Stimulated activated CD4-positive, alpha-beta T cell treated with anti-CD3 and anti-CD28 coated beads, Interleukin-15, amount 100 ng/mL, for 24 hours (primary cell): ENCODE measurements around the gene MEPCE.
"Not testable (repeated sequence)": the region's sequence is repeated elsewhere in the genome, so short reads cannot be mapped to it uniquely, and the experiment has no call there.

Source experiments
- DNase-seq: peaks from one replicate; pipeline ENCODE4 v3.0.0-alpha.2; 2020

Gene MEPCE

DNA sequence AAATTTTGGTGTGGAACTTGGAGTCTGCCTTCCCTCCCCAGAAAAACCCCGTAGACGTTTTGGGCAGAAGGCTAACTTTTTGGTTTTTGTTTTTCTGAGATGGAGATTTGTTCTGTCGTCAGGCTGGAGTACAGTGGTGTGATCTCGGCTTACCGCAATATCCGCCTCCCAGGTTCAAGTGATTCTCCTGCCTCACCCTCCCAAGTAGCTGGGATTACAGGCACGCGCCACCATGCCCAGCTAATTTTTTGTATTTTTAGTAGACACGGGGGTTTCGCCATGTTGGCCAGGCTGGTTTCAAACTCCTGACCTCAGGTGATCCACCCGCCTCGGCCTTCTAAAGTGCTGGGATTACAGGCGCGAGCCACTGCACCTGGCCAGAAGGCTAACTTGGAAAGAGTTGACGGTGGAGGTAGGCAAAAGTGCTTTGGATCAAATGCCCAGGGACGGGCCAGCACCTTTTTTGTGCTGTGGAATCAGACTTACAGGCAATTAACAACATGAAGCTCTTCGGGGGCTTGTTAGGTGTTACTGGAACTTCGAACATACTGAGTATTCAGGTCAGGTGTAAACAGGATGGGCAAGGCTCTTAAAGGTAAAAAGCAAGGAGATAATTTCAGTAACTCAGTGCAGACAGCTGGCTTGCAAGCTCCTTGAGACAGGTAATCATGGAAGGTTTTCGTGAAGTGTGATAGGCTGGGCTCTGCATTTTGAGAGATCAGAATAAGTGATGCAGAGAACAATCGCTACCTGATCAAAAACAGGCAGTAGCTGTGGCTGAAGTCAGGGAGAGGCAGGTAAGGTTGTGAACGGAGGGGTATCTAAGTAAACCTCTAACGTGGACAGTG is 4.9 kb downstream of the MEPCE start:
- no peak for DNase-seq

DNA sequence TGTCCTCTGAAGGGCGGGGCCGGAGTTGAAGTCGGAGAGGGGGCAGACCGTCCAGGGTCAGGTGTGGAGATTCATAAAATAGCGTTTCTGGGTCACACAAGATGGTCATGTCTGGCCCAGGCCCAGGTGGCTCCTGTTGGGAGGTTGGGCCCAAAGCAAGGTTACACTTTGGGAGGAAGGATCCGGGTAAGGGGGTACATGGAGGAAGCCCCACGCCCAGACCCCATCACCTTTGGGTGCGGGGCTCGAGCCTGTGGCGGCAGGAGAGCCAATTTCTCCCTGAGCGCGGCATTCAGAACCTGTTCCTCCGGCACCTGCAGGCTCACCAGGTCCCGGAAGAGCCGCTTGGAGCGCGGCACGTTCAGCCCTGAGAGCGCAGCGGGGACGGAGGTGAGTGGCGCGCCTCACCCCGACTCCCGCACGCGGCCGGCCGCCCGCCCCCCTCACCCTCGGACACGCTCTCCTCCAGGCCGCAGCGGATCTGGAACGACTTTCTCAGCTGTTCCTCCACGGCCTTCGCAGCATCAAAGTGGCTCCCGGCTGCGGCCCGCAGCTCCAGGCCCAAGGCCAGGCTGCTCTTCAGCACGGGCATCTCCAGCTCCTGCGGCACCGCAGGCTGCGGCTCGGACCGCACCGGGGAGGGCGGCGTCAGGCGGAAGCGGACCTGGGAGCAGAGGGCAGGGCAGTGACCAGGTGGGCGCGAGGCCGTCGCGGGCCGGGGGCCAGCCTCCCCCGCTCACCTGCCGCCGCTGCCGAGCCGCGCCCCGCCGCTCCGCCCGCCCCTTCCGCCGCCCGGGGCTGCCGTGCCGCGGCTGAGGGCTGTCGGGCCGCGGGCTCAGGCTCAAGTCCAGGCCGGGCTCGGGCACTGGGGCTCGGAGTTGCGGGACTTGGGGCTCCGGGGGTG is 6.0 kb downstream of the MEPCE start:
- DNase-seq, result peak; percentile 62

DNA sequence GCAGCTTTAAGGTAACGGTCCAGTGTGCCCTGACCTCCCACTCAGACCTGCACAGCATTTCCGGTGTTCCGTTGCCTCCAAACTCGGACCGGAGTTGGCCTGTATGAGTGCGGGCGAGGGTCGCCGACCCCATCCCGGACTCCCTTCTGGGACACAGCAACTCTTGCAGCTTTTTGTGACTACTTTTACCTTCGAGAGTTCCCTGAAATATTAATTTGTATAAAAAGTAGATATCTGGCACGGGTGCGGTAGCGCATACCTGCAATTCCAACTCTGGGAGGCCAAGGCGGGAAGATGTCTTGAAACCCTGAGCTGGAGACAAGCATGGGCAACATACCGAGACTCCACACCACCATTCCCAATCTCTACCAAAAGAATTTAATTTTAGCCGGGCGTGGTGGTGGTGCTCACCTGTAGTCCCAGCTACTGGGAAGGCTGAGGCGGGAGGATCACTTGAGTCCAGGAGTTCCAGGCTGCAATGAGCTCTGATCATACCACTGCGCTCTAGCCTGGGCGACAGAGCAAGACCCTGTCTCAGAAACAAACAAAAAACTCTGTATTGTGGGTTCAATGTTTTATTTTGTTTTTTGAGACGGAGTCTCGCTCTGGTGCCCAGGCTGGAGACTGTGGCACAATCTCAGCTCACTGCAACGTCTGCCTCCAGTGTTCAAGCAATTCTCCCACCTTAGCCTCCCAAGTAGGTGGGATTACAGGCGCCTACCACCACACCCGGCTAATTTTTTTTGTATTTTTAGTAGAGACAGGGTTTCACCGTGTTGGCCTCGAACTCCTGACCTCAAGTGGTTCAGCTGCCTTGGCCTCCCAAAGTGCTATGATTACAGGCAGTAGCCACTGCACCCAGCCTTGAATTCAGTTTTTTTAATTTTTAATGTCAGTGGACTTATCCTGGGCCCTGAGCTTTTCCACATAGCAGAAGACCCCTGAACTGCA is 7.8 kb downstream of the MEPCE start:
- DNase-seq, result no peak

DNA sequence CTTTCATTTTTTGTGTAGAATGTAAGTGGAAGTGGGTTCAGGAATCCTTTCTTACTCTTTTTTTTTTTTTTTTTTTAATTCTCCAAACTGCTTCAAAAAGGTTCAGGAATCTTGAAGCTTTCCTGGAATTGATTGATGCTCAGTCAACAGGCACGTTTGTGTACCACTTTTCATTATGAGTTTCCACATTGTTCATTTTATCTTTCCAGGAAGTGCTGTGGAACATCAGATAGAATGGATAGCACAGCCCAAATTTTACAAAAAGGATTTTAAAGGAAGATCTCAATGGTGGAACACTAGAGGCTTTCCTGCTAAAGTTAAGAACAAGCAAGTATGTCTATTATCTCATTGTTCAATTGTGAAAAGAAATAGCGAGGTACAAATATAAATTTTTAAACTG is 8.5 kb downstream of the MEPCE start:
- DNase-seq, result no peak

DNA sequence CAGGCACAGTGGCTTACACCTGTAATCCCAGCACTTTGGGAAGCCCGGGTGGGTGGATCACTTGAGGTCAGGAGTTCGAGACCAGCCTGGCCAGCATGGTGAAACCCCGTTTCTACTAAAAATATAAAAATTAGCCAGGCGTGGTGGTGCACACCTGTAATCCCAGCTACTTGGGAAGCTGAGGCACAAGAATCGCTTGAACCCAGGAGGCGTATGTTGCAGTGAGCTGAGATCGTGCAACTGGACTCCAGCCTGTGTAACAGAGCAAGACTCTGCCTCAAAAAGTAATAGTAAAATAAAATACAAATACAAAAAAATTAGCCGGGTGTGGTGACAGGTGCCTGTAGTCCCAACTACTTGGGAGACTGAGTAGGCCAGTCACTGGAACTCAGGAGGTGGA is 9.1 kb downstream of the MEPCE start:
- not testable (repeated sequence) for DNase-seq

DNA sequence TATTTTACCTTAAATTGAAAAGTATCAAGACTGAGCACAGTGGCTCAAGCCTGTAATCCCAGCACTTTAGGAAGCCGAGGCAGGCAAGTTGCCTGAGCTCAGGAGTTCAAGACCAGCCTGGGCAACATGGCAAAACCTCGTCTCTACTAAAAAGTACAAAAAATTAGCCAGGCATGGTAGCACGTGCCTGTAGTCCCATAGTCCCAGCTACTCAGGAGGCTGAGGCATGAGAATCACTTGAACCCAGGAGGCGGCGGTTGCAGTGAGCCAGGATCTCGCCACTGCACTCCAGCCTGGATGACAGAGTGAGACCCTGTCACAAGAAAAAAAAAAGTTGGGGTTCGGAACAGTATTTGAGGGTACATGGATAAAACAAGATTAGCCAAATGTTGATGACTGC is 9.6 kb downstream of the MEPCE start:
- DNase-seq, result not testable (repeated sequence)

DNA sequence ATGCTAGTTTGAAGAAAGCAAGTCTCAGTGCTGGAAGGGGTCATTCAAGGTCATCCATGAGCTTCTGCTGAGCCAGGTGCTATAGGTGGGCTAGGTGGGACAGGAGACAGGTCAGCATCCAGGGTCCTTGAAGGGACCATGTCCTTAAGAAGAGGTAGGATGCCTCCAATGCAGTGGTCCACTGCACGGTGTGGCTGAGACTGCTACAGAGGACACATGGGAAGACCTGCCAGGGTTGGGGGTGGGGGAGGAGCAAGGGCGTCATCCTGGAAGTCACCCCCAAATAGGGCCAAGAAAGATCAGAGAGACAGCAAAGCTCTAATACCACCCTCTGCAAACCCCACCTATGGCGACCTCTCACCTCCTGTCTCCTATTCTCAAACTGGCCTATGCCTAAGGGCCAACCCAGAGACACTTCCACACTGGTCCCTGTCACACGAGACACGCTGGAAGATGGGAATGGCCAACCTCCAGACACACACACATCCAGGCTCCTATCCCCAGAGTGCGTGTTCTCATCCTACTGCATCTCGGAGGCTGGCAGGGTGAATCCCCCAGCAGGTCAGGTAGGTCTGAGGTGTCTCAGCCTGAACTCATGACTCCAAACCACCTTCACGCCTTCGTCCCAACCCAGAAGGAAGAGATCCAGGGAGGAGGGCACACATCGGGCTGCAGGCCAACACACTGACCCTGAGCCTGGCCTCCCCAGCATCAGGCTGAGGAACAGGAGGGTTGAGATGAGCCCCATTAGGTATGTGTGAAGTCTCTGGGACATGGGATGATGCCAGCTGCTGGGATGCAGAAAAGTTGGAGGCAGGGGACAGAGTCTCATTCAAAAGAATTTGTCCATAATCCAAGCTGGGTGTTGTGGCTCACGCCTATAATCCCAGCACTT is 12.3 kb downstream of the MEPCE start:
- no peak for DNase-seq

DNA sequence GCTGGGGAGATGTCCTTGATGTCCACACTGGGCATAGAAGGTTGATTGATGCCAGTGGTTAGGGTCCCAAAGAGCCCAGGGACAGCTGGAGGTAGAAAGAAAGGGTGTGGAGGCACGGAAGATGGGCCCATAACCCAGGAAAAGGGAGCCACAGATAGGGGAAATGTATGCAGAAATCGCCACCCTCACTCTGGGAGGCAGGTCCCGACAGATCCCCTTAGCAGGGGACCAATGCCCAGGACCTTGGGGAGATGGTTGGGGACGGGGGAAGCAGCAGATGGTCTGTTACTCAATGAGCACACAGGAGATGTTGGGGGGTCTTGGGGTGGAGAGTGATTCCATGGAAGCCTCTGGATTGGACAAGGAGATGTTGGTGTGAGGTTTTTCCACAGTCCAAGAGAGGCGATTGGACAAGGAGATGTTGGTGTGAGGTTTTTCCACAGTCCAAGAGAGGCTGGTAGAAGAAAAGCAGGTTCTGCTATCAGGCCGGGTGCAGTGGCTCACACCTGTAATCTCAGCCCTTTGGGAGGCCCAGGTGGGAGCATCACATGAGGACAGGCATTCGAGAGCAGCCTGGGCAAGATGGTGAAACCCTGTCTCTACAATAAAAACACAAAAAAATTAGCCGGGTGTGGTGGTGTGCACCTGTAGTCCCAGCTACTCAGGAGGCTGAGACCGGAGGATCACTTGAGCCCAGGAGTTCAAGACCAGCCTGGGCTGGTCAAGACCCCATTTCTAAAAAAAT is 13.6 kb downstream of the MEPCE start:
- DNase-seq, result no peak

DNA sequence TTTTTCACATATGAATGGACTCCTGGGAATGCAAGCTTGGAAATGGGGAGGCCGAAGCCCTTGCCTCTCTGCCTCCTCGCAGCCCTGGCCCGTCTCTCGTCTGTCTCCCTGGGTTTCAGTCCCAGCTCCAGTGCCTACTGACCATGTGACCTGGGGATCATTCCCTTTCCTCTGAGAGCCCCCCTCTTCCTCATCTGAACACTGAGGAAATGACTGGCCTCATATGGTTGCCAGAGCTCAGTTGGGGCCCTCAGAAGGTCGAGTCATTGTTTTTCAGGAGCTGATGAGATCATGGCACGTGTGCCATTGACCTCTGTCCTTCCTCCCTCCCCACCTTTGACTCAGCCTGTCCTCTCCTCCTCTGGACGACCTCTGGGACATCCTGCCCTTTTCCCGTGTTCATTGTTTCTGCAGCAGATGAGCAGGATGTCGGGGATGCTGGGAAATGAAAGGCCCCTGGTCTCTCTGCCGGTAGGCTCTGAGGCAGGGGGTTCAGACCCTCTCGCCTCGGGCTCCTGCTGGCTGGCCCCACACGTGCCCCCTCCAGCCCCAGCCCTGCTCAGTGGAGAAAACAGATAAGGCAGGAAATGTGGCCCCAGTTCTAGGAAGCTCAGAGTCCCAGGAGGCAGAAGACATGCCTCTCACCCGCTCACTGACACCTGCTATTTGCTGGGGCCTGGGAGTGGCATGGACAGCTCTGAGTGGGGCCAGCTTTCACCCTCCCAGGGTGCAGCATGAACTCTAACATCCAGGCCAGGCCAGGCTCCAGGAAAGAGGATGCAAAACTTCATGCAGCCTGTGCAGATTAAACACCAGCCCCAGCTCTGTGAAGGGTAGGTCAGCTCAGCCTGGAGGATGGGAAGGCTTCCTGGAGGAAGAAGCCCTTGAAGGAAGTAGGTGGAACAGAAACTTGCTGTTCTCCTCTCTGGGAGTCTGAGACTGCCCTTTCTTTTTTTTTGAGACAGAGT is 15.0 kb downstream of the MEPCE start:
- DNase-seq, result no peak

DNA sequence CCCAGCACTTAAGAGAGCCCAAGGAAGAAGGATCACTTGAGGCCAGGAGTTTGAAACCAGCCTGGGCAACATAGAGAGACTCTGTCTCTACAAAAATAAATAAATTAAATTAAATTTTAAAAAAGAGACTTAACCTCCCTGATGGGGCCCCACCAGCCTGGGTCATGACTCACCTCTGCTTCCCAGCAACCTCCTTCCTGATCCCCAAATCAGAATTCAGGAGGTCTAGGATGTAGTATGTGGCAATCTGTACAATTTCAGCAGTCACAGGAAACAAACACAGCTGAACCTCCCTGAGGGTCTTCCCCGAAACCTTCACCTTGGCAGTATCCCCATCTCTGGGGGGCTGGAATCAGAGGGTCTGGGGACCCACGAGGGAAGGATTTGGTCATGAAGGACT is 16.4 kb downstream of the MEPCE start:
- DNase-seq, result no peak

DNA sequence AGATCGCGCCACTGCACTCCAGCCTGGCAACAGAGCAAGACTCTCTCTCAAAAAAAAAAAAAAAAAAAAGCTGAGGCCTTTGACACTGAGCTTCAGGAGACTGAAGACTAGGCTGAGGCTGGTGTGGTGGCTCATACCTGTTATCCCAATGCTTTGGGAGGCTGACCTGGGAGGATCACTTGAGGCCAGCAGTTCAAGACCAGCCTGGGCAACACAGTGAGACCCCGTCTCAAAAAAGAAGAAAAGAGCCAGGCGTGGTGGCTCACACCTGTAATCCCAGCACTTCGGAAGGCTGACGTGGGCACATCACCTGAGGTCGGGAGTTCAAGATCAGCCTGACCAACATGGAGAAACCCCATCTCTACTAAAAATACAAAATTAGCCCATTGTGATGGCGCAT is 17.7 kb downstream of the MEPCE start:
- not testable (repeated sequence) for DNase-seq

DNA sequence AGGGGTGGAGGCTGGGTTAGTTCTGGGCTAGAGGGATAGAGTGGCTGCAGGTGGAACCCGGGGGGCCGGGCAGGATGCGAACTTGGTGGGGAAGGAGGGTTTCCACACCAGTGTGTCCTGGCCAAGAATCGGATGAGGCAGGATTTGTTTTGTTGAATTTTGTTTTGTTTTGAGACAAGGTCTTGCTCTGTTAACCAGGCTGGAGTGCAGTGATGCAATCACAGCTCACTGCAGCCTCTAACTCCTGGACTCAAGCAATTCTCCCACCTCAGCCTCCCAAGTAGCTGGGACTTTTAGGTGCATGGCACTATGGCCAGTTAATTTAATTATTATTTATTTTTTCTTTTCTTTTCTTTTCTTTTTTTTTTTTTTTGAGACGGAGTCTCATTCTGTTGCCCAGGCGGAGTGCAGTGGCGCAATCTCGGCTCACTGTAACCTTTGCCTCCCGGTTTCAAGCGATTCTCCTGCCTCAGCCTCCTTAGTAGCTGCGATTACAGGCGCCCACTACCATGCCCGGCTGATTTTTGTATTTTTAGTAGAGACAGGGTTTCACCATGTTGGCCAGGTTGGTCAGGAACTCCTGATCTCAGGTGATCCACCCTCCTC is 19.7 kb downstream of the MEPCE start:
- DNase-seq, result no peak

DNA sequence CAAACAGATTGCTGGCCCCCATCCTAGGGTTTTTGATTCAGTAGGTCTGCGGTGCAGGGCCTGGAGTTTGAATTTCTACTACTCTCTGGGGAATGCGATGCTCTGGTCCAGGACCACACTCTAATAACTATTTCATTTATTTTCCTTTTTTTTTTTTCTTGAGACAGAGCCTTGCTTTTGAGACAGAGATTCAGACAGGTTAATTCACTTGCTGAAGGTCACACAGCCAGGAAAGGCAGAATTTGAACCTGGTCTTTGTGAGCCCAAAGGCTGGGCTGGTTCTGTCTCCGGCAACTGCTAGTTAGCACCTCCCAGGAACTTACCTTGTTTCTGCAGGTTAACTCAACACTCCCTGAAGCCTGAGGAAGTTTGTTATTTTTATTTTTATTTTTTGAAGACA is 22.9 kb downstream of the MEPCE start:
- DNase-seq, result no peak

DNA sequence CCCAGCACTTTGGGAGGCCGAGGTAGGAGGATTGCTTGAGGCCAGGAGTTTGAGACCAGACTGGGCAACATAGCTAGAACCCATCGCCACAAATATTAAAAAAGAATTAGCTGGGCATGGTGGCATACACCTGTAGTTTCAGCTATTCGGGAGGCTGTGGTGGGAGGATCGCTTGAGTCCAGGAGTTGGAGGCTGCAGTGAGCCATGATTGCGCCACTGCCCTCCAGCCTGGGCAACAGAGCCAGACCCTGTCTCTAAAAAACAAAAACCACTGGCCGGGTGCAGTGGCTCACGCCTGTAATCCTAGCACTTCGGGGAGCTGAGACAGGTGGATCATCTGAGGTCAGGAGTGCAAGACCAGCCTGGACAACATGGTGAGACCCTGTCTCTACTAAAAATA is 24.2 kb downstream of the MEPCE start:
- not testable (repeated sequence) for DNase-seq

DNA sequence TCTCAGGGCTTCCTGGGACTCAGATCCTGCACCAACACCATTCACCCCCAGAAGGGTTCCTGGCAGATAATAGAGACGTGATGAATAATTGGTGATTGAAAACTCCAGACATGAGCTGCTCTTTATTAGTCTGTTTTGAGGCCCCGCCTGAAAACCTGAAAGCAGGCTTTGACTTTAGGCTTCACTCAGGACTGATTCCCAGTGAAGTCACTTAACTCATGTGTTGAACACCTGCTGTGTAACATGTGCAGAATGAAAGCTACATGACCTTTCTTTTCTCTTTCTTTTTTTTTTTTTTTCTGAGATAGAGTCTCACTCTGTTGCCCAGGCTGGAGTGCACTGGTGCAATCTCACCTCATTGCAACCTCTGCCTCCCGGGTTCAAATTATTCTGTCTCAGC is 25.6 kb downstream of the MEPCE start:
- DNase-seq, result no peak

DNA sequence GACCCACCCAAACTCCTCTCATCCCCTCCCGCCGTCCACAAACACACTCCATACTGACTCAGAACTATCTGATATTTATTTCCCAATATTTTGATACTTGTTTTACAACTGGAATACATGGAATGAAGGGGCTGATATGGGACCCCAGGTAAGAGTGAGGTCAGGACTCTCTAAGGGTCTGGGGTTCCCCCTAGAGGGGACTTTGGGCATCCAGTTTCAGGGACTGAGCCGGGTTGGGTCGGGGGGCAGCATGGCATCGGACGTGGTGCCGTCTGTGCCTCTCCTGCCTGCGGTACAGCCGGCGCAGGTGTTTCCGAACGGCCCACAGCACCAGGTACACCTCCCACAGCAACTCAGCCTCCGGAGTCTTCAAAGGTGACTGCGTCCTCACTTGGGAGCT is 26.9 kb downstream of the MEPCE start:
- DNase-seq, result no peak

DNA sequence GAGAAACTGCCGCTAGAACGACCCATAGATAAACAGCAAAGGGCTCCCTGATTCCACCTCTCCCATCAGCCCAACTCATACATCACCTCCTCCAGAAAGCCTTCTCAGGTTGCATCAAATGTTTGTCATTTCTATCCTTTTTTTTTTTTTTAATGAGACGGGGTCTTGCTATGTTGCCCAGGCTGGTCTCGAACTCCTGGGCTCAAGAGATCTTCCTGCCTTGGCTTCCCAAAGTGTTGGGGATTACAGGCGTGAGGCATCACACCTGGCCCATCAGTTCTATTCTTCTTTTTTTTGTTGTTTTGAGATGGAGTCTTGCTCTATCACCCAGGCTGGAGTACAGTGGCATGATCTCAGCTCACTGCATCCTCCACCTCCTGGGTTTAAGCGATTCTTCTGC is 27.4 kb downstream of the MEPCE start:
- DNase-seq, result no peak

DNA sequence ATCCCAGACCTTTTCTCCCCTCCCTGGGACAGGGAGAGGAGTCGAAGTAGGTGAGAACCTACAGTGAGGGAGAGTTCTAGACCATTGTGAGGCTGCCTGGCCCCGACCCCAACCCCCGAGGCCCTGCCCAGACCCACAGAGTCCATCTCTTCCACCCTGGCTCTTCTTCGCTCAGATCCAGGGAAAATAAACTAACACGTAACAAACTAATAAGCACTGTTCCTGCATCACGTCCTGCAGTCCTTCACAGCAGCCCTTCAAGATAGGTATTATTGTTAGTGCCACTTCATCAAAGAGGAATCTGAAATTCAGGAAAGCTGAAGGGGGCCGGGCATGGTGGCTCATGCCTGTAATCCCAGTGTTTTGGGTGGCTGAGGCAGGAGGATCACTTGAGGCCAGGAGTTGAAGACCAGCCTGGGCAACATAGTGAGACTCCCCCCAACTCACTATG is 34.6 kb downstream of the MEPCE start, which contains the start of gene SPACDR:
Gene SPACDR, minus strand, starts transcription at position 51 of the 451 bp plus-strand sequence. CDS start 235 bp downstream, outside the sequence.
- no peak for DNase-seq

DNA sequence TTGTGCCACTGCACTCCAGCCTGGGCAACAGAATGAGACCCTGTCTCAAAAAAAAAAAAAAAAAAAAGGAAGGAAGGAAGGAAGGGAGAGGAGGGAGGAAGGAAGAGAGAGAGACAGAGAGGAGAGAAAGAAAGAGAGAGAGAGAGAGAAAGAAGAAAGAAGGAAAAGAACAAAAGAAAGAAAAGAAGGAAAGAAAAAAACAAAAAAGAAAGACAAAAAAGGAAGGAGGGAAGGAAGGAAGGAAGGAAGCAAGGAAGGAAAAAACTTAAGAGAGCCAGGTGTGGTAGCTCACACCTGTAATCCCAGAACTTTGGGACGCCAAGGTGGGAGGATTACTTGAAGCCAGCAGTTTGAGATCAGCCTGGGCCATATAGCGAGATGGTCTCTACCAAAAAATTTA is 35.2 kb downstream of the MEPCE start:
- no peak for DNase-seq
